Tibial nerve (tissue), 4 donors: ENCODE measurements around the gene SPTLC1. TPM values are rescaled to one million over a fixed set of nuclear protein-coding genes. Genes with fewer than 3 reads are reported as not detected.

Source experiments
- DNase-seq, 2 donors: peaks; one replicate each; pipeline ENCODE4 v3.0.0-alpha.2; 2019; ENCODE audit warnings: low spot score in 2 of 2
- H3K27ac ChIP-seq, 4 donors: fragments of 200-600 bp; sonication (generic) in 3 of 4; one replicate each; pipeline ENCODE4 v1.5.1; 2017 to 2019; ENCODE audit warnings: mild to moderate bottlenecking in 1 of 4
- H3K27me3 ChIP-seq, 2 donors: fragments of 200-600 bp; sonication (generic) in 1 of 2; one replicate each; pipeline versions ENCODE4 v1.5.1 to v1.6.0; 2017 to 2019
- H3K36me3 ChIP-seq, 3 donors: fragments of 200-600 bp; sonication (generic); one replicate each; pipeline ENCODE4 v1.5.1; 2018 to 2019
- H3K4me1 ChIP-seq, 4 donors: fragments of 200-600 bp; sonication (generic) in 3 of 4; one replicate each; pipeline ENCODE4 v1.5.1; 2017 to 2019
- H3K4me3 ChIP-seq, 4 donors: fragments of 200-600 bp; sonication (generic) in 3 of 4; one replicate each; pipeline ENCODE4 v1.5.1; 2017 to 2019; ENCODE audit warnings: mild to moderate bottlenecking in 1 of 4, moderate library complexity in 1 of 4
- H3K9me3 ChIP-seq, 4 donors: fragments of 200-600 bp; sonication (generic) in 3 of 4; one replicate each; pipeline ENCODE4 v1.5.1; 2017 to 2019
- CTCF ChIP-seq, 5 experiments: fragments of 200-600 bp in 3 of 5; fragments of 450-650 bp in 2 of 5; sonication (generic) in 3 of 5; IDR thresholded peaks; one replicate each; pipeline ENCODE4 v1.5.1; 2016 to 2019; ENCODE audit warnings: antibody characterized with exemption in 5 of 5, mild to moderate bottlenecking in 3 of 5, moderate library complexity in 2 of 5
- EP300 ChIP-seq, 2 donors: sonication (generic); formaldehyde crosslinking; IDR thresholded peaks; one replicate each; pipeline ENCODE4 v1.6.1; 2017; ENCODE audit warnings: antibody characterized with exemption in 2 of 2, mild to moderate bottlenecking in 1 of 2
- POLR2A ChIP-seq, 2 donors: fragments of 450-650 bp; IDR thresholded peaks; one replicate each; pipeline ENCODE4 v1.6.1; 2017; ENCODE audit warnings: antibody characterized with exemption in 2 of 2, mild to moderate bottlenecking in 2 of 2, moderate library complexity in 2 of 2
- WGBS, 2 donors: methylation state at CpG; one replicate each; pipeline ENCODE4 v1.1.5; 2018; 5-methylcytosine and 5-hydroxymethylcytosine counted together
- total RNA-seq, 4 donors: library from RNA; depleted of rRNA; stranded (reverse); fragments of >200 nt; gene quantifications; one replicate each; pipeline ENCODE4 v1.1.0, GENCODE V29; 2016

Gene SPTLC1
- total RNA-seq, 4 donors from 2014 or later = 67.9 to 81.8 (median 76.0) TPM

- H3K4me1 ChIP-seq = no peaks in the 10 kb centered on the region
- no peak overlapping the region for H3K4me3 ChIP-seq
- 75 to 81% methylated on average over 12 of the region's 12 CpGs for WGBS, 2 donors
- DNase-seq = no peak
- H3K9me3 ChIP-seq = no peaks in the 10 kb centered on the region
- no peaks in the 10 kb centered on the region for H3K27me3 ChIP-seq
- H3K36me3 ChIP-seq = peaks cover 3 to 85% (median 7%) of the 10 kb centered on the region in 3 donors
- H3K27ac ChIP-seq = no peak overlapping the region
- TF ChIP-seq CTCF (IDR thresholded peaks at IDR 0.05) = no peak
- no peak for TF ChIP-seq EP300 (IDR thresholded peaks at IDR 0.05)
- no peak for TF ChIP-seq POLR2A (IDR thresholded peaks at IDR 0.05)
Observed at GRCh38 chr9:92048924-92049625, 66.1 kb downstream of the SPTLC1 start.

- TF ChIP-seq POLR2A (IDR thresholded peaks at IDR 0.05) = no peak
- no peak for TF ChIP-seq EP300 (IDR thresholded peaks at IDR 0.05)
- no peak for TF ChIP-seq CTCF (IDR thresholded peaks at IDR 0.05)
- peaks cover 3 to 85% (median 20%) of the 10 kb centered on the region in 3 donors for H3K36me3 ChIP-seq
- no peaks in the 10 kb centered on the region for H3K27me3 ChIP-seq
- WGBS, 2 donors = 94 to 96% methylated on average over 3 of the region's 3 CpGs
- no peak overlapping the region for H3K27ac ChIP-seq
- H3K4me1 ChIP-seq = no peaks in the 10 kb centered on the region
- H3K4me3 ChIP-seq = no peak overlapping the region
- H3K9me3 ChIP-seq = peaks cover 0 to 13% (median 3%) of the 10 kb centered on the region in 4 donors
- DNase-seq = no peak
Observed at GRCh38 chr9:92047500-92047899, 67.7 kb downstream of the SPTLC1 start.

GRCh38 chr9:92046676-92047075 lies 68.5 kb downstream of the SPTLC1 start:
- Histone ChIP-seq H3K27ac (no peak overlapping the region), H3K9me3 (peaks cover 0 to 21% (median 7%) of the 10 kb centered on the region in 4 donors), H3K4me1 (no peaks in the 10 kb centered on the region), H3K4me3 (no peak overlapping the region), H3K36me3 (peaks cover 3 to 85% (median 20%) of the 10 kb centered on the region in 3 donors), H3K27me3 (no peaks in the 10 kb centered on the region)
- no peak for DNase-seq
- TF ChIP-seq EP300 (IDR thresholded peaks at IDR 0.05) = no peak
- no peak for TF ChIP-seq CTCF (IDR thresholded peaks at IDR 0.05)
- no peak for TF ChIP-seq POLR2A (IDR thresholded peaks at IDR 0.05)
- 68 to 73% methylated on average over 3 of the region's 3 CpGs for WGBS, 2 donors

- Histone ChIP-seq H3K4me3 (no peak overlapping the region), H3K36me3 (peaks cover 3 to 90% (median 20%) of the 10 kb centered on the region in 3 donors), H3K27me3 (no peaks in the 10 kb centered on the region), H3K4me1 (no peaks in the 10 kb centered on the region), H3K9me3 (peaks cover 0 to 27% (median 9%) of the 10 kb centered on the region in 4 donors), H3K27ac (no peak overlapping the region)
- DNase-seq = no peak
- WGBS, 2 donors = 91 to 95% methylated on average over 2 of the region's 2 CpGs
- TF ChIP-seq CTCF (IDR thresholded peaks at IDR 0.05) (no peak), POLR2A (IDR thresholded peaks at IDR 0.05) (no peak), EP300 (IDR thresholded peaks at IDR 0.05) (no peak)
Observed at GRCh38 chr9:92044936-92045335, 70.3 kb downstream of the SPTLC1 start.

- H3K9me3 ChIP-seq = peaks cover 0 to 27% (median 9%) of the 10 kb centered on the region in 4 donors
- H3K4me1 ChIP-seq = no peaks in the 10 kb centered on the region
- no peak overlapping the region for H3K27ac ChIP-seq
- no peak overlapping the region for H3K4me3 ChIP-seq
- WGBS, 2 donors = 98% methylated on average over 3 of the region's 3 CpGs
- no peaks in the 10 kb centered on the region for H3K27me3 ChIP-seq
- peaks cover 0 to 84% (median 26%) of the 10 kb centered on the region in 3 donors for H3K36me3 ChIP-seq
- TF ChIP-seq EP300 (IDR thresholded peaks at IDR 0.05) (no peak), CTCF (IDR thresholded peaks at IDR 0.05) (no peak), POLR2A (IDR thresholded peaks at IDR 0.05) (no peak)
- DNase-seq = no peak
Observed at GRCh38 chr9:92043002-92043401, 72.2 kb downstream of the SPTLC1 start.
